Measurements from ENCODE around the gene ACAP3.

Gene ACAP3

DNA sequence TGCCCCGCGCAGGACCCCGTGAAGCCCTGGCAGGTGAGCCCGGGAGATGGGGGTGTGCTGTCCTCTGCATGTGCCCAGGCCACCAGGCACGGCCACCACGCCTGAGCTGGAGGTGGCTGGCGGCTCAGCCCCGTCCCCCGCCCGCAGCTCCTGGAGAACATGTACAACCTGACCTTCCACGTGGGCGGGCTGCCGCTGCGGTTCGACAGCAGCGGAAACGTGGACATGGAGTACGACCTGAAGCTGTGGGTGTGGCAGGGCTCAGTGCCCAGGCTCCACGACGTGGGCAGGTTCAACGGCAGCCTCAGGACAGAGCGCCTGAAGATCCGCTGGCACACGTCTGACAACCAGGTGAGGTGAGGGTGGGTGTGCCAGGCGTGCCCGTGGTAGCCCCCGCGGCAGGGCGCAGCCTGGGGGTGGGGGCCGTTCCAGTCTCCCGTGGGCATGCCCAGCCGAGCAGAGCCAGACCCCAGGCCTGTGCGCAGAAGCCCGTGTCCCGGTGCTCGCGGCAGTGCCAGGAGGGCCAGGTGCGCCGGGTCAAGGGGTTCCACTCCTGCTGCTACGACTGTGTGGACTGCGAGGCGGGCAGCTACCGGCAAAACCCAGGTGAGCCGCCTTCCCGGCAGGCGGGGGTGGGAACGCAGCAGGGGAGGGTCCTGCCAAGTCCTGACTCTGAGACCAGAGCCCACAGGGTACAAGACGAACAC, 25.2 kb upstream of the ACAP3 start:
- no peak overlapping the region for H3K4me2 ChIP-seq (ENCODE audit: low read length)
- no peaks in the 10 kb centered on the region for H3K27me3 ChIP-seq (ENCODE audit: control insufficient read depth, insufficient read depth, low read length)
- H3K9me3 ChIP-seq (replicated peaks; ENCODE audit: low read length), result no peaks in the 10 kb centered on the region
- no peak overlapping the region for H3K9ac ChIP-seq (ENCODE audit: low read depth, low read length)
- H3K4me1 ChIP-seq (ENCODE audit: control insufficient read depth, insufficient read depth, low read length), result peaks cover 15% of the 10 kb centered on the region
- no peak overlapping the region for H3K4me3 ChIP-seq (ENCODE audit: low read length)
- H3K36me3 ChIP-seq (ENCODE audit: insufficient read depth, low read length), result peaks cover 29% of the 10 kb centered on the region

DNA sequence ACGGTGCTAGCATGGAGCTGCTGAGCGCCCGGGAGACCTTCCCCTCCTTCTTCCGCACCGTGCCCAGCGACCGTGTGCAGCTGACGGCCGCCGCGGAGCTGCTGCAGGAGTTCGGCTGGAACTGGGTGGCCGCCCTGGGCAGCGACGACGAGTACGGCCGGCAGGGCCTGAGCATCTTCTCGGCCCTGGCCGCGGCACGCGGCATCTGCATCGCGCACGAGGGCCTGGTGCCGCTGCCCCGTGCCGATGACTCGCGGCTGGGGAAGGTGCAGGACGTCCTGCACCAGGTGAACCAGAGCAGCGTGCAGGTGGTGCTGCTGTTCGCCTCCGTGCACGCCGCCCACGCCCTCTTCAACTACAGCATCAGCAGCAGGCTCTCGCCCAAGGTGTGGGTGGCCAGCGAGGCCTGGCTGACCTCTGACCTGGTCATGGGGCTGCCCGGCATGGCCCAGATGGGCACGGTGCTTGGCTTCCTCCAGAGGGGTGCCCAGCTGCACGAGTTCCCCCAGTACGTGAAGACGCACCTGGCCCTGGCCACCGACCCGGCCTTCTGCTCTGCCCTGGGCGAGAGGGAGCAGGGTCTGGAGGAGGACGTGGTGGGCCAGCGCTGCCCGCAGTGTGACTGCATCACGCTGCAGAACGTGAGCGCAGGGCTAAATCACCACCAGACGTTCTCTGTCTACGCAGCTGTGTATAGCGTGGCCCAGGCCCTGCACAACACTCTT, 24.5 kb upstream of the ACAP3 start:
- Histone ChIP-seq H3K36me3 (ENCODE audit: insufficient read depth, low read length) (peaks cover 32% of the 10 kb centered on the region), H3K9ac (ENCODE audit: low read depth, low read length) (no peak overlapping the region), H3K9me3 (replicated peaks; ENCODE audit: low read length) (no peaks in the 10 kb centered on the region)

DNA sequence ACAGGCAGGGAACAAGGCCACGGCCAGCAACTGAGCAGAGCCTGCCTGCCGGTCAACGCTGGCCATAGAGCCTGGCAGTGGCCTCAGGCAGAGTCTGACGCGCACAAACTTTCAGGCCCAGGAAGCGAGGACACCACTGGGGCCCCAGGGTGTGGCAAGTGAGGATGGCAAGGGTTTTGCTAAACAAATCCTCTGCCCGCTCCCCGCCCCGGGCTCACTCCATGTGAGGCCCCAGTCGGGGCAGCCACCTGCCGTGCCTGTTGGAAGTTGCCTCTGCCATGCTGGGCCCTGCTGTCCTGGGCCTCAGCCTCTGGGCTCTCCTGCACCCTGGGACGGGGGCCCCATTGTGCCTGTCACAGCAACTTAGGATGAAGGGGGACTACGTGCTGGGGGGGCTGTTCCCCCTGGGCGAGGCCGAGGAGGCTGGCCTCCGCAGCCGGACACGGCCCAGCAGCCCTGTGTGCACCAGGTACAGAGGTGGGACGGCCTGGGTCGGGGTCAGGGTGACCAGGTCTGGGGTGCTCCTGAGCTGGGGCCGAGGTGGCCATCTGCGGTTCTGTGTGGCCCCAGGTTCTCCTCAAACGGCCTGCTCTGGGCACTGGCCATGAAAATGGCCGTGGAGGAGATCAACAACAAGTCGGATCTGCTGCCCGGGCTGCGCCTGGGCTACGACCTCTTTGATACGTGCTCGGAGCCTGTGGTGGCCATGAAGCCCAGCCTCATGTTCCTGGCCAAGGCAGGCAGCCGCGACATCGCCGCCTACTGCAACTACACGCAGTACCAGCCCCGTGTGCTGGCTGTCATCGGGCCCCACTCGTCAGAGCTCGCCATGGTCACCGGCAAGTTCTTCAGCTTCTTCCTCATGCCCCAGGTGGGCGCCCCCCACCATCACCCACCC, 23.6 kb upstream of the ACAP3 start, which contains the start of gene TAS1R3:
TSS of gene TAS1R3 (plus strand) at position 213 of the 898 bp plus-strand sequence. CDS start at position 279, 66 bp downstream.
- no peak within 1 kb of the TSS for H3K4me3 ChIP-seq (ENCODE audit: low read length)
- peaks cover 15% of the 10 kb centered on the region for H3K4me1 ChIP-seq (ENCODE audit: control insufficient read depth, insufficient read depth, low read length)
- H3K27me3 ChIP-seq (ENCODE audit: control insufficient read depth, insufficient read depth, low read length), result no peaks in the 10 kb centered on the region
- H3K4me2 ChIP-seq (ENCODE audit: low read length), result peak within 1 kb of the TSS; percentile 10
- no peaks in the 10 kb centered on the region for H3K9me3 ChIP-seq (replicated peaks; ENCODE audit: low read length)
- peaks cover 32% of the 10 kb centered on the region for H3K36me3 ChIP-seq (ENCODE audit: insufficient read depth, low read length)
- no peak within 1 kb of the TSS for H3K9ac ChIP-seq (ENCODE audit: low read depth, low read length)

More for the DNA sequence above, 24.5 kb upstream of the ACAP3 start:
- Histone ChIP-seq H3K27me3 (ENCODE audit: control insufficient read depth, insufficient read depth, low read length) (no peaks in the 10 kb centered on the region), H3K4me1 (ENCODE audit: control insufficient read depth, insufficient read depth, low read length) (peaks cover 15% of the 10 kb centered on the region), H3K4me2 (ENCODE audit: low read length) (no peak overlapping the region), H3K4me3 (ENCODE audit: low read length) (no peak overlapping the region)

DNA sequence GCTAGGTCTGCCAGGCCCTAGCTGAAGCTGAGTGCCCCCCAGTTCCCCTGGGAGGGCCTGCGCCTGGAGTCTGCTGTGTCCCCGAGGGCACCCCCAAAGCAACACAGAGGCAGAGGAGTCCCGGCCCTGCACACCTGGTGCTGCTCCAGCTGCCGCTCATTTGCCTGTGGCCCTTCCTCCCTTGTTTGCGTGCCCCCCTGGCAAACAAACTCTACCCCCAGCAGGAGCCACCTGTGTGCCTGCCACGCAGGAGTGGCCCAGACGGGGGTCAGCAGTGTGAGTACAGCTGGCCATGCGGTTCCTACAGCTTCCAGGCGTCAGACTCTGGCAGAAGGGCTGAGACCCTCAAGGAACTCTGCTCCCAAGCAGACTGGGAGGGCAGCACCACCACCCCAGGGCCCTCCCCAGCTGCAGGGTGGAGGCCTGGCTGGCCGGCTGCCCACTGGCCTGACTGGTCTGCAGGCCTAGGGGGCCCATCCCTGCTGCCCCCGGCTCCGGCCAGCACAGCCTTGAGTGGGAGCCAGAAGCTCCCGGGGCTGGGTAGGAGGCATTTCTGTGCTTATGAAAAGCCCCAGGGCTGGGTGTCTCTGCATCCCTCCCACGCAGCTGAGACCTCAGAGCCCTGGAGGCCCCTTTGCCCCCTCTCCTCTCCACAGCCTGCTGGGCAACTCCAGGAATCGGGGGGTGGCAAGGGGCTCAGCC, 22.8 kb upstream of the ACAP3 start:
- H3K36me3 ChIP-seq (ENCODE audit: insufficient read depth, low read length), result peaks cover 30% of the 10 kb centered on the region
- H3K9ac ChIP-seq (ENCODE audit: low read depth, low read length), result no peak overlapping the region
- H3K9me3 ChIP-seq (replicated peaks; ENCODE audit: low read length), result no peaks in the 10 kb centered on the region
- H3K27me3 ChIP-seq (ENCODE audit: control insufficient read depth, insufficient read depth, low read length), result no peaks in the 10 kb centered on the region
- no peak overlapping the region for H3K4me3 ChIP-seq (ENCODE audit: low read length)
- peak overlapping the region; percentile 10 for H3K4me2 ChIP-seq (ENCODE audit: low read length)
- H3K4me1 ChIP-seq (ENCODE audit: control insufficient read depth, insufficient read depth, low read length), result peaks cover 21% of the 10 kb centered on the region

DNA sequence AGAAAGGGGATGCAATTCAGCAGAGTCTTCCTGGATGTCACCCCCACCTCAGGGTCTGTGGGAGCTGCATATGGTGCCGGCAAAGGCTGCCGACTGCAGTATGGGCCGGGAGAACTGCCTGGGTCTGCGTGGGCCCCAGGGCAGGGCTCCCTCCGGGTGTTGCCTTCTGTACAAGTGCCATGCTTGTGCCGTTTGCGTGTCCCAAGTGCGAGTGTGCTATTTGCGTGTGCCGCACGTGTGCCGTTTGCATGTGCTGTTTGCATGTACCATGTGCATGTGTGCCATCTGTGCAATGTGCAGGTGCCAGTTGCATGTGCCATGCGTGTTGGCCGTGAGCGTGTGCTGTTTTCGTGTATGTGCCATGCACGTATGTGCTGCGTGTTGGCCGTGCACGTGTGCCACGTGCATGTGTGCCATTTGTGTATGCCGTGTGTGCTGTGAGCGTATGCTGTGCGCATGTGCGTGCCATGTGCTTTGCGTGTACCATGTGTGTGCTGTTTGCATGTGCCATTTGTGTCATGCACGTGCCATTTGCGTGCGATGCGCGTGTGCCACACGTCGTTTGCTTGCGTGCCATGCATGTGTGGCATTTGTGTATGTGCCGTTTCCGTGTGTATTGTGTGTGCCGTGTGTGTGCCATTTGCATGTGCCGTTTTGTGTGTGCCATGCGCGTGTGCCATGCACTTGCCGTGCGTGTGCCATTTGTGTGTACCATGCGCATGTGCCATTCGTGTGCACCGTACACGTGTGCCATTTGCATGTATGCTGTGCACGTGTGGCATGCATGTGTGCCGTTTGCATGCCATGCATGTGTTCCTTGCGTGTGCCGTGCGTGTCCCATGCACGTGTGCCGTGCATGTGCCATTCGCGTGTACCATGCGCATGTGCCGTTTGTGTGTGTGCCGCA, 21.8 kb upstream of the ACAP3 start:
- peaks cover 25% of the 10 kb centered on the region for H3K36me3 ChIP-seq (ENCODE audit: insufficient read depth, low read length)
- H3K27me3 ChIP-seq (ENCODE audit: control insufficient read depth, insufficient read depth, low read length), result no peaks in the 10 kb centered on the region
- H3K9ac ChIP-seq (ENCODE audit: low read depth, low read length), result no peak overlapping the region
- no peaks in the 10 kb centered on the region for H3K9me3 ChIP-seq (replicated peaks; ENCODE audit: low read length)
- H3K4me2 ChIP-seq (ENCODE audit: low read length), result no peak overlapping the region
- H3K4me3 ChIP-seq (ENCODE audit: low read length), result no peak overlapping the region
- peaks cover 24% of the 10 kb centered on the region for H3K4me1 ChIP-seq (ENCODE audit: control insufficient read depth, insufficient read depth, low read length)

DNA sequence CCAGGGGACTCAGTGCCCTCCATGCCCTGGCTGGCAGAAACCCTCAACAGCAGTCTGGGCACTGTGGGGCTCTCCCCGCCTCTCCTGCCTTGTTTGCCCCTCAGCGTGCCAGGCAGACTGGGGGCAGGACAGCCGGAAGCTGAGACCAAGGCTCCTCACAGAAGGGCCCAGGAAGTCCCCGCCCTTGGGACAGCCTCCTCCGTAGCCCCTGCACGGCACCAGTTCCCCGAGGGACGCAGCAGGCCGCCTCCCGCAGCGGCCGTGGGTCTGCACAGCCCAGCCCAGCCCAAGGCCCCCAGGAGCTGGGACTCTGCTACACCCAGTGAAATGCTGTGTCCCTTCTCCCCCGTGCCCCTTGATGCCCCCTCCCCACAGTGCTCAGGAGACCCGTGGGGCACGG, 20.5 kb upstream of the ACAP3 start:
- Histone ChIP-seq H3K9ac (ENCODE audit: low read depth, low read length) (no peak overlapping the region), H3K27me3 (ENCODE audit: control insufficient read depth, insufficient read depth, low read length) (no peaks in the 10 kb centered on the region), H3K9me3 (replicated peaks; ENCODE audit: low read length) (no peaks in the 10 kb centered on the region), H3K4me1 (ENCODE audit: control insufficient read depth, insufficient read depth, low read length) (peaks cover 28% of the 10 kb centered on the region), H3K4me2 (ENCODE audit: low read length) (no peak overlapping the region), H3K4me3 (ENCODE audit: low read length) (no peak overlapping the region), H3K36me3 (ENCODE audit: insufficient read depth, low read length) (peaks cover 16% of the 10 kb centered on the region)

DNA sequence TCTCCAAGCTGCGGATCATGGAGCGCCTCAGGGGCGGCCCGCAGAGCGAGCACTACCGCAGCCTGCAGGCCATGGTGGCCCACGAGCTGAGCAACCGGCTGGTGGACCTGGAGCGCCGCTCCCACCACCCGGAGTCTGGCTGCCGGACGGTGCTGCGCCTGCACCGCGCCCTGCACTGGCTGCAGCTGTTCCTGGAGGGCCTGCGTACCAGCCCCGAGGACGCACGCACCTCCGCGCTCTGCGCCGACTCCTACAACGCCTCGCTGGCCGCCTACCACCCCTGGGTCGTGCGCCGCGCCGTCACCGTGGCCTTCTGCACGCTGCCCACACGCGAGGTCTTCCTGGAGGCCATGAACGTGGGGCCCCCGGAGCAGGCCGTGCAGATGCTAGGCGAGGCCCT, 19.6 kb upstream of the ACAP3 start:
- Histone ChIP-seq H3K27me3 (ENCODE audit: control insufficient read depth, insufficient read depth, low read length) (no peaks in the 10 kb centered on the region), H3K4me3 (ENCODE audit: low read length) (no peak overlapping the region), H3K4me2 (ENCODE audit: low read length) (no peak overlapping the region), H3K9ac (ENCODE audit: low read depth, low read length) (no peak overlapping the region), H3K36me3 (ENCODE audit: insufficient read depth, low read length) (peaks cover 16% of the 10 kb centered on the region), H3K9me3 (replicated peaks; ENCODE audit: low read length) (no peaks in the 10 kb centered on the region), H3K4me1 (ENCODE audit: control insufficient read depth, insufficient read depth, low read length) (peaks cover 34% of the 10 kb centered on the region)

DNA sequence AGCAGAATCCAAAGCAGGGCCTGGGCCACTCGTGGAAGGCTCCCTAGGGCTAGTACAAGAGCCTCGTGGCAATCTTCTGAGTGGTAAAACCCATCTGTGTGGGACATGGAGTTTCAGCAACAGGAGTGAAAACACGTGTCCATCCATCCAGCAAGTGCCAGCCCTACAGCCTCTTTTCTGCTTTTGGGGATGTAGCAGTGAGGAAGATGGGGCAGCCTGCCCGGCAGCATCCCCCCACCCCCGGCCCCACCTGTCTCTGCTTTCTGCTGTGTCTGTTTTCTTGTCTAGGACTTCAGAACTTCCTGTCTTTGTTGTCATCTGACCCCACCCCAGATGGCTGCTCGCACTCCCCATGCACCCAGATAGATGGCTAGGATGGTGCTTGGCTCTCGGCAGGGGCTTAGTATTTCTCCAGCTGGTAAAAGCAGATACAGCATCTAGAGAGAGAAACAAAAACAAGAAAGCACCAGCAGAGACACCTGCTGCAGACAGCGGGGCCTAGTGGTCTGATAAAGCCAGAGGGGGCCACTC, 18.4 kb upstream of the ACAP3 start:
- H3K36me3 ChIP-seq (ENCODE audit: insufficient read depth, low read length), result peaks cover 16% of the 10 kb centered on the region
- peak overlapping the region; percentile 95 for H3K9ac ChIP-seq (ENCODE audit: low read depth, low read length)
- H3K4me1 ChIP-seq (ENCODE audit: control insufficient read depth, insufficient read depth, low read length), result peaks cover 36% of the 10 kb centered on the region
- no peaks in the 10 kb centered on the region for H3K27me3 ChIP-seq (ENCODE audit: control insufficient read depth, insufficient read depth, low read length)
- peak overlapping the region; percentile 99 for H3K4me3 ChIP-seq (ENCODE audit: low read length)
- H3K4me2 ChIP-seq (ENCODE audit: low read length), result peak overlapping the region; percentile 84
- H3K9me3 ChIP-seq (replicated peaks; ENCODE audit: low read length), result no peaks in the 10 kb centered on the region

DNA sequence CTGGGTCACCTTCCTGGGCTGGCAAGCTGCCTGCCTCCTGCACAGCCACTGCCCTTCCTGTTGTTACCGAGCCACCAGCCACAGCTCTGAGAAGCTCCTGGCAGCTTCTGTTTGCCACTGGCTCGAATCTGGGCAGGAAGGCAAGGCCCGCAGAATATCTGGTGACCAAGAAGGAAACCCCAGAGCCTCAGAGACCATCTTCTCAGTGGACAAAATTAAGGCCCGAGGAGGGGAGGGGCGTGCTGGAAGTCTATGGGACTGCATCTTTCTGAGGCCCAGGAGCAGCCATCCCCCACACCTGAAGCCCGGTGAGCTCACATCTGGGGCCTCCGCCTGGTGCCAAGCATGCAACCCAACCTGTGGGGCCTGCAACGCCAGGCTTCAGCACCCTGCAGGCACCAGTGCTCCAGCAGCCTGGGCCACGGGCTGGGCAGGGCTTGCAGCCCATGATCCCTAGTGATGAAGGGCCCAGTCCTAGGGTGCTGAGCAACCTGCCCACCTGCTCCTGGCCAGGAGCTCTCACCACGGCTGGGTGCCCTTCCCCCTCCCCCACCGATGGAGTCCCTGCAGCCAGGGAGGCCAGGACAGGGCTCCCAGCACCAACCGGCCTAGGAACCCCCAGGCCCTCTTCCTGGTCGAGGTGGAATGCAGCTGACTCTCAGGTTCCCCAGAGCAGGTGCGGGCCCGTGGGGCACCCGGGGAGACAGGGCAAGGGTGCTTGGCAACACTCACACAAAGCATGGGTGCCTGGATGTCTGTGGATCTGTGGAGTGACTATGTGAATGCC, 17.8 kb upstream of the ACAP3 start:
- no peaks in the 10 kb centered on the region for H3K27me3 ChIP-seq (ENCODE audit: control insufficient read depth, insufficient read depth, low read length)
- H3K4me3 ChIP-seq (ENCODE audit: low read length), result peak overlapping the region; percentile 99
- H3K36me3 ChIP-seq (ENCODE audit: insufficient read depth, low read length), result peaks cover 17% of the 10 kb centered on the region
- peak overlapping the region; percentile 84 for H3K4me2 ChIP-seq (ENCODE audit: low read length)
- H3K9ac ChIP-seq (ENCODE audit: low read depth, low read length), result peak overlapping the region; percentile 95
- H3K4me1 ChIP-seq (ENCODE audit: control insufficient read depth, insufficient read depth, low read length), result peaks cover 36% of the 10 kb centered on the region
- no peaks in the 10 kb centered on the region for H3K9me3 ChIP-seq (replicated peaks; ENCODE audit: low read length)

Data from skeletal muscle satellite cell (primary cell).